ENCODE measurements around the gene PLK5.
"Not testable (repeated sequence)": the region's sequence is repeated elsewhere in the genome, so short reads cannot be mapped to it uniquely, and the experiment has no call there.

Gene PLK5

DNA sequence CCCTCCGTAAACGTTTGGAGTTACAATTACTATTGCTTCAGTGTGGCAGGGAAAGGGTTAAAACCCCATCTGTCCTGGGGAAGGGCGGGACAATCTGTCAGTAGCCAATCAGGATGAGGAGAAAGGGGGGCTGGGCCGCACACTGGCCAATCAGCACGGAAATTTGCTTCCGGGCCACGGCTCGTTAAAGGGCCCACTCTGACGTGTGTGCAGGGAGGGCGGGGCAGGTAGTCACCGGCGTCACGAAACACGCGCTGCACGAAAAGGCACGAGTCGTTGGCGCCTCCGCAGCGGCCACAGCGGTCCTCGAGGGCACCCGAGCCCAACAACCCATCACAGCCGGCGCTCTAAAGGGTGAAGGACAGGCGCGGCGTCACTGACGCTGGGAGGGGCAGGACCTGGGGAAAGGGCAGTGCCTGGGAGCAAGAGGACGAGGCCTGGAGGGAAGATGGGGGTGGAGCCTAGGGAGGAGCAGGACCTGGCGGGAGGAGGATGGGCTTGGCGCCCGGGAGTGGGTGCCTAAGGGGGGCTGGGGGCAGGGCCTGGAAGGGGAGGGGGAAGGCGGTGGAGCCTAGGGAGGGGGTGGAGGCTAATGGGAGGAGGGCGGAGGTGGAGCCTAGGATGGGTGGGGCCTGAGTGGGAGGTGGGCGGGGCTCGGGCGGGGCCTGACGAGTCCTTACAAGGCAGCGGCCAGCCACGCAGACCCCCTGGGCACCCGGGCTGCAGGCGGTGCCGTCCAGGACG, 15.9 kb upstream of the PLK5 start:
- DNase-seq (ENCODE audit: low spot score) = peak; percentile 100

DNA sequence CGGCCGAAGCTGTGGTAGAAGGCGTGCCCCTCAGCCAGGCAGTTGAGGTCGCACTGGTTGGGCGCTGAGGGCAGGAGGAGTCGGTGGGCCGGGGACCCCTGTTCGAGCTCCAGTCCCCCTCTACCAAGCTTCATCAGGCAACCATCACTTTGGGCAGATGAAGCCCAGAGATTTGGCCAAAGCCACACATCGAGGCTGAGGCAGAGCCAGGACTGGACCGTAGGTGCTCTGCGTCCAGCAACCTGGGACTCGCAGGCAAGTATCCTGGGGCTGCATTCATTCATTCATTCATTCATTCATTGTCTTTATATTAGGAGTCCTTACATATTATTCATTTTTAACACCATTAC, 15.4 kb upstream of the PLK5 start:
- no peak for DNase-seq (ENCODE audit: low spot score)

DNA sequence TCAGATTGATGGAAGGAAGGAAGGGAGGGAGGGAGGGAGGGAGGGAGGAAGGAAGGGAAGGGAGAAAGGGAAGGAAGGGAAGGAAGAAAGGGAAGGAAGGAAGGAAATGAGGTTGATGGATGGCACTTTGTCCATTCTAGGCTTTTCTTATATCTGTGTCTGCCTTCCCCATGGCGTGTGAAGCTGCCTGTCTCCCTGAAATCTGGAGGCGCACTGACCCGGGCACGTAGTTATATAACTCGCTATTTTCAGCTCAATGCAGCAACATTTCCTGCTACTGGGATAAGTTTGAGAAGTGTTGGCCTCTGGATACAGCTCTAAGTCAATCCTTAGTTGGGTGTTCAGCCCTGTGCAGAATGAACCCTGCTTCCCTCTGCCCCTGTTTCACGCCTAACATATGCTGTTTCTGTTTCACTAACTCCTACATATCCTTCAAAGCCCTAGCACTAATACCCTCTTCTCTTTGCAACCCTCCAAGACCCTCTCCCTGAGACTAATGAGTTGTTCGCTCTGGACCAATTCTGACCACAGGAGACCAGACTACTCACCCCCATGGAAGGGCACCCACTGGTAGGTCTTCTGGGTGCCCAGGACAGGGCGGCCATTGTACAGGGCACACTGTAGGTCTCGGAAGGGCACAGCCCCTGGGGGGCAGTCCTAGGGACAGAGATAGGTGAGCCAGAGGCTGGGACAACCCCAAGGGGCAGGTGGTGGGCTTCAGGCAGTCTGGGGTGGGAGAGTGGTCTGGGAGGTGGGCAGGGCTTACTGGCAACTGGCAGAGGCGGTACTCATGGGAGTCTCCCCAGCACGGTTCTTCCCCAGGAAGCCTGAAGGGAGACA, 14.1 kb upstream of the PLK5 start:
- DNase-seq (ENCODE audit: low spot score) = no peak

DNA sequence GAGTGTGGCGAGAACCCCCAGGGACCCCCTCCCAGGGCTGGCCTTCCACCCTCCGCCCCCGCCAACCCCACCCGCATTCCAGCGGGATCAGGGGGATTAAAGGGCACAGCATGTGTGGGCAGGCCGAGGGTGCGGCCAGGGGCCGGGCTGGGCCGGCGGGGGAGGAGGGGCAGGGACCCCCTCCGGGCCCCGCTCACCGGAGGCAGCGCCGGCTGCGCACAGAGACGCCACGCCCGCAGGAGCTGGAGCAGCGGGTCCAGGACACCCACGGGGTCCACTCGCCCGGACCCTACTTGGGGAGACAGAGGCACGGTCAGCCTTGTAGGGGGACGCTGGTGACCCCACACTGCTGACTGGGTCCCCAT, 13.5 kb upstream of the PLK5 start:
- no peak for DNase-seq (ENCODE audit: low spot score)

DNA sequence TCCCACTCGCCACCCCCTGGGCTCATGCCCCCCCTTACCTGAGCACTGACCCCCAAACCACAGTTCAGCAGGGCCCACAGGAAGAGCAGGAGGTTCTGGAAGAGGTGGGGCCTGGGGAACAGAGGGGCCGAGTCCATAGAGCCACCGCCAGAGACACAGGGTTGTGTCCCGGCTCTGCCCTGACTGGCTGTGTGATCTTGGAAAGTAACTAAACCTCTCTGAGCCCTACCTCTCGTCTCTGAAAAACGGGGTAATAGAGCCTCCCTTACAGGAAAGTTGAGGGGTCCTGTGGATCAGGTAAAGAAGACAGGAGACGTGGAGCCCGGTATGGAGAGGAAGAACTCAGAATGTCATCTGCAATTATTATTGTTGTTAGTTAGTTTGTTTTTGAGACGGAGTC, 13.1 kb upstream of the PLK5 start:
- no peak for DNase-seq (ENCODE audit: low spot score)

DNA sequence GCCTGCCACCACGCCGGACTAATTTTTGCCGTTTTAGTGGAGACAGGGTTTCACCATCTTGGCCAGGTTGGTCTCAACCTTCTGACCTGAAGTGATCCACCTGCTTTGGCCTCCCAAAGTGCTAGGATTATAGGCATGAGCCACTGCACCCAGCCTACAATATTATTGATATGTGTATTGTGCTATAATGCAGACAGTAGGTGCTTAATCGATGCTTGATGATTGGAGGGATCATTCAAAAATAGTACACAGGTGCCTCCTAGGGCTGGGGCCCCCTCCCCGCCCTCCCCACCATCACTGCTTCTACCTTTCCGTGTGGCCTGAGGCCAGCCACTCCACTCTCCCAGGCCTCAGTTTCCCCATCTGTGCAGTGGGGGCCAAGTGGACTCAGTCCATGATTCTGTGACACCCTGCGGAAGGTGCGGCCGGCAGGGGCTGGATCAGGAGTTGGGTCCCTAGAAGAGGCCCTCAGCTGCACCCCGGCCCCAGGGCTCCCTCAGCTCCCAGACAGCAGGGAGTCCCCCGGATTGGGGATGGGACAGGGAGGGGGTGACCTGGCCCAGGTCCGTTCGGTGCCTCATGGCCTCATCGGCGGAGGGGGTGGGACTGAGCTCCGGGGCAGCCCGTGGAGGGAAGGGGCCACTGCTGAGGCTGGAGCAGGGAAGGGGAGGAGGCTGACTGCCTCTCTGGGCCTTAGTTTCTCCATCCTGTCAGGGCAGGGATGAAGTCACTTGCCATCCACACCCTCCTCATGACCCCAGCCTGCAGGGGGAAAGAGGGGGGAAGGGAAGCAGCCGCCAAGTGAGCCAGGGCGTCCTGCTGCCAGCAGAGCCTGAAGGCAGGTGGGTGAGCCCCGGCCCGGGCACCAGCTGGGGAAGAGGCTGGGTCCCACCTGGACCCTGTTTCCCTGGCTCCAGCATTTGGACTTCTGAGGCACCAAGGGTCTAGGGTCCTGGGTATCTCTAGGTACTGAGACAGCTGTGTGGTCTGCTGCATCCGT, 12.3 kb upstream of the PLK5 start:
- DNase-seq (ENCODE audit: low spot score) = no peak

DNA sequence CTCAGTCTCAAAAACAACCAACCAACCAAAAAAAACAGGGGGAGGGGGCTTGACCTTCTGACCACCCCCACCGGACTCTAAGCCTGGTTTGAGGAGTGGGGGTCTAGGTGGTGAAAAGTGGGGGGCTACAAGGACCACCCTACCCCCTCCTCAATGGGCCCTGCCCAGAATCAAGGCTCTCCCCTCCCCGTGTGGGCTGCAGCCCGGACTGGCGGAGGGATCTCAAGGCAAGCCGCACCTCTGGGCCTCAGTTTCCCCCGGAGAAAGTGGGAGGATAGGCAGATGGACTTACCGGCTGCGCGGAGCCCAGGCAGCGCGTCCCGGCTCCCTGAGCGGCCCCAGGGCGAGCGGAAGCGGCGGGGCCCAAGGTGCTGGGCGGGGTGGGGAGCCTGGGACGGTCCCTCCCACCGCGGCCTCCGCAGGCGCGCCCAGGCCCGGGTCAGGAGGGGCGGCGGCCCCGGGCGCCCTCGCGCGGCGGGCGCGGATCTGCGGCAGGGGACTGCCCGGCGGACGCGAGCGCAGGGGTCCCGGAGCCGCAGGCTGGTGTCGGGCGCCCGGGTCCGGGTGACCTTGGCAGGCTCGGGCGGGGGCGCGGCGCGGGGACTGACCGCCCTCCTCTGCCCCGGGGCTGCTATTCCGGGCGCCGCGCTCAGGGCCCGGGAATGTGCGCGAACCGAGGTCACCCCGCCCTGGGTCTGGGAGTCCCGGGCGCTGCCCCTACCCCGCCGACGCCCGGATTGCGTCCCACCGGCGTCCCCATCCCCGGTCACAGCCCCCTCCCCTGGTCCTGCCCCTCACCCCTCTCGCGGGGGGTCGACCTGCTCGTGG, 11.0 kb upstream of the PLK5 start, which contains the start of gene ADAMTSL5:
Gene ADAMTSL5, minus strand, starts transcription at position 349 of the 828 bp plus-strand sequence. CDS start 2,076 bp downstream, outside the sequence.
- DNase-seq (ENCODE audit: low spot score) = peak; percentile 88

DNA sequence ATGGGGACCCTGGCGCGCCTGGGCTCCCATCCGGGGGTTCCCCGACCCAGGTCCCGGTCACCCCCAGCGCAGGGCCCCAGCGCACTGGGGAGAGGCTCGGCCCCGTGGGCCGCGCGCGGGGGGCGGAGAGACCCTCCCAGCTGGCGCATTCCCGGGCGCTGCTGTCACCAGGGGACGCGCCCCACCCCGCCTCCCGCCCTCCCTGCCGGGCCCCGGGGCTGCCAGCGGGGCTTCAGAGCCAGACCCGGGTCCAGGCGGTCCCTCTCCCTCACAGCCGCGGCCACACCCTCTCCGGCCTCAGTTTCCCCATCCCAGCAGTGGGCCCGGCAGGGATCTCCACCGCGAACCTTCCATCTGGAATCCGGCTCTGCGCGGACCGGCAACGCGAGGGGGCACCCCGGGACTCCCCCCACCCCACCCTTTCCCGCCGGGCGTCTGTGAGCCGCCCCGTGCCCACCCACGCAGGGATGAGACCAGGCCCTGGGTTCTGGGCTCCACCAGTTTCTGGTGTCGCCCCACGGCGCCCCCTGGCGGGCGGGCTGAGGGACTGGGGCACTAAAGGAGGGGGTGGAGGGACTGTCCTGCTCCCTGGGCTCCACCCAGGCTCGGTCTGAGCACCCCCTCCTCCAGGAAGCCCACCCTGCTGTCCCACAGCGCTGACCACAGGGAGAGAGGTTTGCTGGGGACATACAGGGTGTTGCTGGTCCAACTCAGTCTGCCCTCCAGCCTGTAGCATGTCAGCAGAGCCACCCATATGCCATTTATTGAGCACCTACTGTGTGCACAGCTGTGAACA, 10.2 kb upstream of the PLK5 start:
- peak; percentile 86 for DNase-seq (ENCODE audit: low spot score)

DNA sequence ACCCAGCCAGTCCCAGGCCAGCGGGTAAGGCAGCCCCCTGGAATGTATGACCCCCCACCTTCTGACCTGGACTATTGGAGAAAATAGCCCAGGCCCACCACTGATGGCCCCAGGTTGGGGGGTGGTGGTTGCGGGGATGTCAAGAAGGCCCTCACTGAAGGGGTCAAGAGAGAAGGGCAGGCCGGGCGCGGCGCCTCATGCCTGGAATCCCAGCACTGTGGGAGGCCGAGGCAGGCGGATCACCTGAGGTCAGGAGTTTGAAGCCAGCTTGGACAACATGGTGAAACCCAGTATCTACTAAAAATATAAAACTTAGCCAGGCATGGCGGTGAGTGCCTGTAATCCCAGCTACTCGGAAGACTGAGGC, 9.6 kb upstream of the PLK5 start:
- DNase-seq (ENCODE audit: low spot score) = no peak

DNA sequence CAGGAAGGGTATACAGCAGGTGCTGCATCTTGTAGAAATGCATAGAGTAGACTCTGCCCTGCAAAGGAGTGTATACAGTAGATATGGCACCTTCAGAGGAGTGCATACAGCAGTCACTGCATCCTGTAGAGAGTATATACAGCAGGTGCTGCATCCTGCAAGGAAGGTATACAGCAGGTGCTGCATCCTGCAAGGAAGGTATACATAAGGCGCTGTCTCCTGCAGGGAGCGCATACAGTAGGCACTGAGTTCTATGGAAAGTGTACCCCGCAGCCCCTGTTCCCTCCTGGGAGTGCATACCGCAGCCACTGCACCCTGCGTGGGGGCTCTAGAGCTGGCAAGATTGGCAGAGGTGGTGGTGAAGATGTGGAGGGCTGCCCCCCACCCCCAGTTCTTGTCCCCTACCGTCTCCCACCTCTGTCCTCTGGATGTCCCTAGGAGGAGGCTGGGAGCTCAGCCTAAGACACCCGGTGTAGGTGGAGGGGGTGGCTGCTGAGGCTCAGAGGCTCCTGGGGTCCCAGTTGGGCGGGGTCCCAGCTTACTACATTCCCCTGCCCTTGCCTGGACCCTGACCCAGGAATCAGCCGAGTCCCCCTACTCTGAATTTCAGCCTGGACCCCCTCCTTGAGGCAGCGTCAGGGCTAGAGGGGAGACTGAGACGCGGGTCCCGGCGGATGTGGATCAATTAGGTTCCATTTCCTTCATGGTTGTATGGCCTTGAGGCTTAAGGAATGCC, 8.7 kb upstream of the PLK5 start:
- no peak for DNase-seq (ENCODE audit: low spot score)

DNA sequence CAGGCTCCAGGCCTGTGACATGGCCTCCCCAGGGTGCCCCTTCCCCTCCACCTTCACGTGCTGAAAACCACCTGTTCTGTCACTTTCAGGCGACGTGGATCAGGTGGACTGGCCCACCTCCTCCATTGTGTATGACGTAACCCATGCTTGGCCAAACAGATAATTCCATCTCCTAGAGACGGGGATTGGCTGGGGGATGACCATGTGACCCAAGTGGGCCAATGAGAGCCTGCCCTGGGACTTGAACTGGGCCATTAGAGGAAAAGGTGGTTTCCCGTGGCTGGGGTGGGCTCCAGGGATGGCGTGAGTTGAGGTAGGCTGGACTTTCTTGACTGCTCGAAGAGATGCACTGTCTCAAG, 7.5 kb upstream of the PLK5 start:
- DNase-seq (ENCODE audit: low spot score) = no peak

DNA sequence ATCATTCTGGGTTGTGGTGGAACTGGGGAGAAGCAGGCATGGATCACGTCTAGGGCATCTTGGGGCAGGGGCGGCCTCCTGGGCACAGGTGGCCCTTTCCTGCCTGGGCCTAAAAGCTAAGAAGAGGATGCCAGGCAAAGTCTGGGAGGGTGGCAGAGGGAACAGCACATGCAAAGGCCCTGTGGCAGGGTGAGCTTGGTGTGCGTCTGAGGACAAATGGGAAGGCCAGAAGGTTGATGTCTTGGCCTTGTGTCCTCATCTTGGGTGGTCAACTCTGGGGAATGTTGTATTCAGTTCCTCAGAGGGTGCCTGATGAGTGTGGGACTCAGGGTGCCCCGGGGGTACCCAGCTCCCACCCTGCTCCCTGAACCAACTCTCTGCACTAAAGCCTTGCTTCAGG, 5.4 kb upstream of the PLK5 start:
- DNase-seq (ENCODE audit: low spot score) = no peak

DNA sequence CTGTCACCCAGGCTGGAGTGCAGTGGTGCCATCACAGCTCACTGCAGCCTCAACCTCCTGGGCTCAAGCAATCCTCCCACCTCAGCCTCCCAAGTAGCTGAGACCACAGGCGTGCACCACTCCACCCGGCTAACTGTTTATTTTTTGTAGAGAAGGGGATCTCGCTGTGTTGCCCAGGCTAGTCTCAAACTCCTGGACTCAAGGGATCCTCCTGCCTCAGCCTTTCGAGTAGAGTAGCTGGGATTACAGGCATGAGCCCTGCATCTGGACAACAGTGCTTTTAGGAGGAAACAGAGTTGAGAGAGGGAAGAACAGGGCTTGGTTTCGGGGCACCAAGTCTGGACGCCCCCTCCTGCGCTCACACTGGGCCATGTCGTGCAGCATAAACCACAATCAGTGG, 4.1 kb upstream of the PLK5 start:
- DNase-seq (ENCODE audit: low spot score) = not testable (repeated sequence)

DNA sequence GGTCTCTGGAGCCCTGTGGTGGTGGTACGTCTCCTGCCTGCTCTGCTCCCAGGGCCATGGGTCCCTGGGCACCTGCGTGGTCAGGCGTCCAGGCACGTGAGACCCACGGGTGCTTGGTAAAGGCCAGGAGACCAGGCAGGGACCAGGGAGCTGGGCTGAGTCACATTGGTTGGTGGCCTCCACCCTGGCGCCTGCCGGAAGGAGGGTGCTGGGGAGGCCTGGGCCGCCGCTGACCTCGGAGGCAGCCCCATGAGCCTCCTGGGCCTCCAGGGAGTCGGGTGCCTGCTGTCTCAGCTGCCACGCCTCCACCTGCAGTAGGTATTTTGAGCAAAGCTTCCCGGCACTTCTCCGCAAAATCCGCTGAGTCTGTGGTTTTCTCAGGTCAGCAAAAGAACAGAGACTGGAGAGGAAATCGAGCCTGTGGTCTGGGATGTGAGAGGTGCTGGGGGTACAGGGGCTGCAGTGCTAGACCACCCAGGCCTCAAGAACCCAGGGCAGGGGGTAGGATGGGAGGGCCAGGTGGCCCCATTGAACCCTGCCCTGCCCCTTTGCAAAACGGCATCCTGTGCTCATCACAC, 3.6 kb upstream of the PLK5 start:
- DNase-seq (ENCODE audit: low spot score) = no peak

DNA sequence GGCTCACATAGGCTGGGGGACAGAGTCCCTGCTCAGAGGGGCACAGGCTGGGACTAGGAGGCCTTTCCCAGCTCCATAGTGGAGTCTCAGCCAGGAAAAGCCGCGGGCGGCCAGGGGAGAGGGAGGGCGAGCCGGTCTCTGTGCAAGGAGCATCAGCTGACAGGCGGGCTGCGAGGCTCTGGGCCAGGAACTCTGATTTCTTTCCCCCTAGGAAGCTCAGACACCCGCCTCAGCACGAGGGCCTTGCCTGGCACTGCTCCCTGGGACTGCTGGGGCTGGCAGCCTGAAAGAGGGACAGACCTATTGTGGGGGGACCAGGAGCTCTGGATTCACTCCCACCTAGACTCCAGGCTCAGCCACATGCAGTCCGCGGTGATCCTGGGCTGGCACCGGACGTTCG, 2.2 kb upstream of the PLK5 start:
- no peak for DNase-seq (ENCODE audit: low spot score)

DNA sequence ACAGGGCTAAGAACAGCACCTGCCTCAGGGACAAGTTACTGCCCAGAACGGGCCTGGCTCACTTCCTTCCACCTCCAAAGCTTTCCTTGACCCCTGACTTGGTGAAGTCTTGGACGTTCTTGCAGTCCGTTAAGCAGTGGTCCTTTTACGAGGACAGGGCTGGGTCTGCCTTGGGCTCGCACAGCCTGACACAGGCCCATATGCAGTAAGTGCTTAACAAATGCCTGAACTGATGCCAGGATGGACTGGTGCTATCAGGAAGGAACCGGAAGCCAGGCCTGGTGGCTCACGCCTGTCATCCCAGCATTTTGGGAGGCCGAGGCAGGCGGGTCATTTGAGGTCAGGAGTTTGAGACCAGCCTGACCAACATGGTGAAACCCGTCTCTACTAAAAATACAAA, 1.8 kb upstream of the PLK5 start:
- DNase-seq (ENCODE audit: low spot score) = no peak

DNA sequence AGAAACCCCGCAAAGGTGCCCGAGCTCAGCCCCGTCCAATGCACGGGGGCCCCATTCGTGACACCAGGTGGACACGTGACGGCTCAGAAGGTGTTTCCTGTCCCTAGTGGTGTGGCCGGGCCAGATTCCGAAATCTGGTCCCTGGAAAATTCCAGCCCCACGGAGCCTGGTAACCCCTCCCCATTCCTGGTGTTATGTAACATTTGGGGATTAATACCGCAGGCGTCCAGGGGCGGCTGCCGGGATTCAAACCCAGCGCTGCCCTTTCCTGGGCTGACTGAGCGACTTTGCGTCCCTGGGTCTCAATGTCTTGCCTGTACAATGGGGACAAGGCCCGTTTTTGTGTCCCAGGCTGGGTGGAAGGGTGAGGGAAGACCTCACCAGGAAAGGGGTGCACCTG, 1.0 kb upstream of the PLK5 start:
- DNase-seq (ENCODE audit: low spot score) = no peak

DNA sequence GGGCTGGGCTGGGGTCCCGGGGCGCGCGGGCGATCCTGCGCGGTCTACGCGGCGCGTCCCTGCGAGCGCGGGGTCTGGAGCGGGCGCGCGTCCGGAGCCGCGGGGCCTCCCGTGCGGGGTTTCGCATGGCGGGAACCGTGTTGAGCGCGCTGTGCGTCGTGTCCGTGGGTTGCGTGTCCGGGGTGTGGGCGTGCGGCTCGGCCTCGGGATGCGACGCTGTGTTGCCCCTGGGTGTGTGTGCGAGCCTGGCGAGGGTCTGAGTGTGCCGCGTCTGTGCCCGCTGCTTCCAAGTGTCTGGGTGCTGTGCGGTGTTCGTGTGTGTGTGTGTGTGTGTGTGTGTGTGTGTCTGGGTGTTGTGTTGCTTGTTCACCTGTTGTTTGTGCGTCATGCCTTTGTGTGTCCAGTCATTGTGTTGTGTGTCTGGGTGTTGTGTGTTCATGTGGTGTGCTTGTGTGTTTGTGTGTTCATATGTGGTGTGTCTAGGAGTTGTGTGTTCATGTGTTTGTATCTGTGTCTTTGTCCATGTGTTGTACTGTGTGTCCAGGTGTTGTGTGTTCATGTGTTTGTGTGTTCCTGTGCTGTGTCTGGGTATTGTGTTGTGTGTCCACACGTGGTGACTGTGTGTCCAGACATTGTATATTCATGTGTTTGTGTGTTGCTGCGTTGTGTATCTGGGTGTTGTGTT, 552 bp downstream of the PLK5 start:
- no peak for DNase-seq (ENCODE audit: low spot score)

DNA sequence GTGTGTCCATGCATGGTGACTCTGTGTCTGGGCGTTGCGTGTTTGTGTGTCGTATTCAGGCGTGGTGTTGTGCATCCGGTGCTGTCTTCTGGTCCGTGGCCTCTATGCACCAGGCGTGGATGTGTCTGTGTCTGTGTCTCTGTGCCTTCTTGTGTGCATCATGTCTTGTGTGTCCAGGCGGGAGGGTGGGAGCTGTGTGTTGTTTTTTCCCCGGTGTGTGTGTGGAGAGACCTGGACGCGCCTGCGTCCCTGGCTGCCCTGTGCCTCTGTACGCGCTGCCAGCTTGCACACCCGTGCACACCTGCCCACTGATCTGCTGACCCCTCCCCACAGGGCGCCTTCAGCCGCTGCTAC, 1.1 kb downstream of the PLK5 start:
- no peak for DNase-seq (ENCODE audit: low spot score)
